Measurements from ENCODE around the gene NAGS.
"Not testable (repeated sequence)": the region's sequence is repeated elsewhere in the genome, so short reads cannot be mapped to it uniquely, and the experiment has no call there.

The NAGS gene

GRCh38 chr17:44006598-44007345 is 2.4 kb downstream of the NAGS start:
- peak; percentile 80 to 82 for DNase-seq

- DNase-seq = no peak
Observed at GRCh38 chr17:44007346-44008204, 3.2 kb downstream of the NAGS start.

GRCh38 chr17:44008205-44008909 is 3.9 kb downstream of the NAGS start:
- no peak for DNase-seq

- no peak for DNase-seq
Observed at GRCh38 chr17:44010966-44011647, 6.7 kb downstream of the NAGS start.

- DNase-seq = no peak
Observed at GRCh38 chr17:44011876-44012275, 7.5 kb downstream of the NAGS start.

- no peak for DNase-seq
Observed at GRCh38 chr17:44012391-44012790, 8.0 kb downstream of the NAGS start.

- no peak for DNase-seq
Observed at GRCh38 chr17:44012874-44013273, 8.5 kb downstream of the NAGS start.

GRCh38 chr17:44014133-44014436 is 9.7 kb downstream of the NAGS start:
- no peak for DNase-seq

- peak; percentile 74 to 85 for DNase-seq
Observed at GRCh38 chr17:44014437-44015172, 10.2 kb downstream of the NAGS start, which contains the start of gene TMEM101. TSS of gene TMEM101 (minus strand) at chr17:44014963. CDS start at chr17:44014952, 11 bp downstream.

- not testable (repeated sequence) for DNase-seq
Observed at GRCh38 chr17:44021227-44021626, 16.8 kb downstream of the NAGS start.

GRCh38 chr17:44022246-44022645 is 17.8 kb downstream of the NAGS start:
- DNase-seq = no peak

- DNase-seq = peak in 1 of 2 experiments; percentile 27
Observed at GRCh38 chr17:44023545-44024270, 19.3 kb downstream of the NAGS start.

GRCh38 chr17:44024271-44024663 is 19.8 kb downstream of the NAGS start:
- DNase-seq = peak; percentile 89 to 90

- DNase-seq = no peak
Observed at GRCh38 chr17:44024853-44025252, 20.4 kb downstream of the NAGS start.

- DNase-seq = no peak
Observed at GRCh38 chr17:44029736-44030135, 25.3 kb downstream of the NAGS start.

GRCh38 chr17:44030482-44030881 is 26.1 kb downstream of the NAGS start:
- no peak for DNase-seq

GRCh38 chr17:44033861-44034408 is 29.5 kb downstream of the NAGS start:
- no peak for DNase-seq

GRCh38 chr17:44034688-44035087 is 30.3 kb downstream of the NAGS start:
- DNase-seq = not testable (repeated sequence)

- no peak for DNase-seq
Observed at GRCh38 chr17:44037471-44037870, 33.0 kb downstream of the NAGS start.

- no peak for DNase-seq
Observed at GRCh38 chr17:44038604-44039011, 34.2 kb downstream of the NAGS start.

Data from SHP77 (cell line).